ENCODE measurements around the gene GPR17.

GPR17 gene

DNA sequence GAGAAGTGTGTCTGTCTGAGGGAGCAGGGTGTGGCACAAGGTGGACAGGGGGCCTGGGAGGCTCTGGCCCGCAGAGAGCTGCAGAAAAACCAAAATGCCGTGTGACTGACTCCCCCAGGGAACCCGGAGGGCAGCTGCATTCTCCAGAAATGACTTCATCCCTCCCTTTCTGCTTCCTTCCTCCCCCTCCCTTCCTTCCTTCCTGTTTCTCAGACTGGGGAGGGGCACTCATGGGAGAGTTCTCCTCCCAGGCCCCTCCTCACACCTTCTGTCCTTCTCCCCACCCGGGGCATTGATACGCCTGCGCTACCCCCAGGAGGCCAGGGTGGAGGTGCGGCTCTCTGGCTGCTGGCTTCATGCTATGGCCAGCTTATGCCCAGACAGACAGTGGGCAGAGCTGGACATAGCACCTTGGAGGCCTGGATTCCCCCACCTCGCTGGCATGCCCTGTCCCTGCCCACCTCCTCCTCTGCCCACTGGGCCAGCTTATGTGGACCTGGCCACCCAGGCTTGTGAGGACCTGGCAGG is 8.2 kb upstream of the GPR17 start:
- no peak for TF ChIP-seq GATA1 (IDR thresholded peaks at IDR 0.05; ENCODE audit: low read depth, low read length)
- TF ChIP-seq POLR2A (IDR thresholded peaks at IDR 0.05; ENCODE audit: low read length) = no peak
- DNase-seq = no peak

DNA sequence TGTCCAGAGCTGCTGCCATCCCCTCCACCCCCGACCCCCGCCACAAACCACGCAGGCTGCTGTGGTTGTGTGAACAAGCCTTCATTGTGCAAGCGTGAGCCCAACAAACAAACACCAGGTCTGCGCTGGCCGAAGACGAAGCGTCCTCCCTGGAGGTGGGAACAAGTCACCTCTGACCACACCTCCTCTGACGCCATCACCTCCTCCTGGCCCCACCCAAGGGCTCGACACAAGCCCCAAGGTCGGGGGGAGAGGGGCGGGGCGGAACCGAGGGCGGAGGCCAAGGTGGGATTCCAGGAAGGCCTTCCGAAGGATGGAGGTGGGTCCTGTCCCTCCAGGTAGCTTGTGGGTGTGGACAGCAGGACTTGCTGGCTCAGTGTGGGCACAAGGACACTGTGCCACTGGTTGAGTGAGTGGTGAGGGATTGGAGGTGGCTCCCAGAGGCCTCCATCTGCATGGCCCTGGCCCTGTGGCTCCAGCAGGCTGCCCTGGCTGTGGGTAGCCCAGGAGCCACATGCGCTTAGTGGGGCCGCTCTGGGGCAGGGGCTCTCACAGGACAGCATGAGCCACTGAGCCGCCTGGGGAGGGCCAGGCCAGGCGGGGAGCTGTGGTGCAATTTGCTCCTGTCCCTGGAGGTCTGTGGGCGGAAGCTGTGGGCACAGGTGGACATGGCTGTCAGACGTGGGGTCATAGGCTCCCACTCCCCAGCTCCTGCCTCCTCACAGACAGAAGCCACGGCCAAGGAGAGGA is 7.4 kb upstream of the GPR17 start:
- no peak for DNase-seq
- no peak for TF ChIP-seq GATA1 (IDR thresholded peaks at IDR 0.05; ENCODE audit: low read depth, low read length)
- TF ChIP-seq POLR2A (IDR thresholded peaks at IDR 0.05; ENCODE audit: low read length) = no peak

DNA sequence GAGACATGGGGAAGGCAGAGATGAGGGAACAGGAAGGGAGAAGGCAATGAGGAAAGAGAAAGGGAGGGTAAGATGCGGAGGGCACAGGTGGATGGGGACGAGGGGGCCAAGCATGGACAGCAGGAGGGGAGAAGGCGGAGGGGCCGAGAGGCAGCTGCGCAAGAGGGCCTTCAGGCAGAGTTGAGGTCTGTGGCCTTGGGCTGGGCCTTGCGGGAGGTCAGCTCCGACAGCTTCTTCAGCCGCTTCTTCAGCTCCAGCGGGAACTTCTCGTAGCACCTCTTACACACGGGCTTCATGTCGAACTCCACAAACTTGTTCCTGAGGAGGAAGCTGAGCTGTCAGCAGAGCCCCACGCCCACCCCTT is 6.9 kb upstream of the GPR17 start:
- DNase-seq = no peak
- TF ChIP-seq GATA1 (IDR thresholded peaks at IDR 0.05; ENCODE audit: low read depth, low read length) = no peak
- no peak for TF ChIP-seq POLR2A (IDR thresholded peaks at IDR 0.05; ENCODE audit: low read length)

DNA sequence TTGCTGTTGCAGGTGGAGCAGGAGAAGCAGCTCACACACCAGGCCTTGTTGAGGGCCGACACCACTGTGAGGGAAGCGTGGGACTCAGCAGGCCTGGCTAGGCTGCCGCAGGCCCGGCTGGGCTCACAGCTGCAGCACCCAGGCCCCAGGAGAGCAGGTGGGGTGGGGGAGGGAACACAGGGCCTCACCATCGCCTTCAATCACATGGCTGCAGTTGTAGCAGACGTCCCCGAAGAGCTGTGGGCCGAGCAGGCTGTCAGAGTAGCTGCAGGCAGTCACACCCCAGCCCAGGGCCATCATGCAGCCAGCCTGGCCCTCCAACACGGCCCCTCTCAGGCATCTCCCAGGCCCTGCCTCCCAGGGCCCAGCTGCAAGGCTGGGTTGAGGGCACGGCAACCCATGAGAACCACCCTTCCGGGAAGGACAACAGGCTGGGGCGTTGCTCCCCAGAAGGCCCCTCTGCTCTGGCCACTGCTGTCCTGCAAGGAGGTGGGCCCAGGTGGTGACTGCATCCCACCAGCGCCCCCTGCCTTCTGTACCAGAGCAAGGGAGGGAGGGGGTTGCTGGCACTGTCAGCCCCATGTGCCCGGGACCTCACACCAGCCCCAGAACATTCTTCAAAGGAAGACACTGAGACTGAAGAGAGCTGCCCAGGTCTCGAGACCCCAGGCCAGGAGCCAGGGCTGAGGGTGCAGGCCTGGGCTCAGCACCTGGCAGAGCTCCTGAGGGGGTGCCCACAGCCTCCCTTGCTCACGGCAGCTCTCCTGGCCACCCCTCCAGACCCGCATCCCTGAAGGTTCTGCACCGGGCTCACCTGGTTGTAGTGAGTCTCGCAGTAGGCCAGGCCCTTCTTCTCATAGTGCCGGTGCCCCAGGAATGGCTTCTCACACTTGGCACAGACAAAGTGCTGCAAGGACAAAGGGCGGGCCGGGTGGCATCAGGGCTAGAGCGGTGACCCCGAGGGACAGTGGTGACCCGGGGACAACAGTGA is 5.6 kb upstream of the GPR17 start:
- TF ChIP-seq GATA1 (IDR thresholded peaks at IDR 0.05; ENCODE audit: low read depth, low read length) (no peak), POLR2A (IDR thresholded peaks at IDR 0.05; ENCODE audit: low read length) (no peak)
- DNase-seq = no peak

DNA sequence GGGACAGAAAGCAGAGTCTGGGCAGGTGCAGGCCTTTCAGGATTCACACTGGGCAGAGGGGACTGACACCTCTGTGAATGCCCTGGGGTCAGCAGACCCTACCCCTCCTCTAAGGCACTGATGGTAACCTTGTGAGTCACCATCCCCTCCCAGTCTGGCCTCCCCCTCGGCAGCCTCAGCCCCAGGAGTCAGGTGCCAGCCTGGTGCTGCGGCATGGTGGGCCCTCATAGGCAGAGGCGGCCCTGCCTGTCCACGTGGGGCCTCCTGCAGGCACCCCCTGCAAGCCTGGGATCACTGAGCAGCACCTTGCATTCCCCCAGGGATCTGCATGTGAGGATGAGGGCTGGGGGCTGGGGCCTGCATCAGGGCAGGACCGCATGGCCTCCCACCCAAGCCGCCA is 4.8 kb upstream of the GPR17 start:
- TF ChIP-seq GATA1 (IDR thresholded peaks at IDR 0.05; ENCODE audit: low read depth, low read length) (no peak), POLR2A (IDR thresholded peaks at IDR 0.05; ENCODE audit: low read length) (no peak)
- DNase-seq = no peak

DNA sequence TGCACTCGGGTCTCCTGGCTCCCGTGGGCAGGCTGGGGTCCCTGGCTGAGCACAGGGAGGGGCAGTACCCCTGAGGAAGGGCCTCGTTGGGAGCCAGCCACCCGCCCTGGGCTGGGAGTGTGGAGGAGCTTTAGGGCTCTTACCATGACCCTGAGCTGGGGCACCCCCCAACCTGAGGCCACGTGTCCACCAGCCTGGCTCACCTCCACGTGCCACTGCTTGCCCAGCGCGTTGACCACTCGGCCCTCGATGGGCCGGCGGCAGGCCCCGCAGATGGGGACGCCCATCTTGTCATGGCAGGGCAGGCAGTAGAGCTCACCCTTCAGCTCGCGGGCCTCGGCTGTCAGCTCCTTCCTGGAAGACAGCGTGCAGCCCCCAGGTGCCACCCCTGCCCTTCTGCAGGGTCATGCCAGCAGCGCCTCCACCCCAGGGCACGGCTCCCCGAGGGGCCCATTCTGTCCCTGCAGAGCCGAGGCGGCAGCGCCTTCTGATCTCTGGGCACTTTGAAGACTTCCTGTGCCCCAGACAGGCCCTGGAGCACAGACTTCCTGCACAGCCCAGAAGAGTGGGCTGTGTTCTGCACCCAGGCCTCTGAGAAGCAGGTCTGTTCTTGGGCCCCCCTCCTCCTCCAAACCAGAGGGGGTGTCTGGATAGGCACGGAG is 4.0 kb upstream of the GPR17 start:
- DNase-seq = no peak
- TF ChIP-seq GATA1 (IDR thresholded peaks at IDR 0.05; ENCODE audit: low read depth, low read length) (no peak), POLR2A (IDR thresholded peaks at IDR 0.05; ENCODE audit: low read length) (no peak)

DNA sequence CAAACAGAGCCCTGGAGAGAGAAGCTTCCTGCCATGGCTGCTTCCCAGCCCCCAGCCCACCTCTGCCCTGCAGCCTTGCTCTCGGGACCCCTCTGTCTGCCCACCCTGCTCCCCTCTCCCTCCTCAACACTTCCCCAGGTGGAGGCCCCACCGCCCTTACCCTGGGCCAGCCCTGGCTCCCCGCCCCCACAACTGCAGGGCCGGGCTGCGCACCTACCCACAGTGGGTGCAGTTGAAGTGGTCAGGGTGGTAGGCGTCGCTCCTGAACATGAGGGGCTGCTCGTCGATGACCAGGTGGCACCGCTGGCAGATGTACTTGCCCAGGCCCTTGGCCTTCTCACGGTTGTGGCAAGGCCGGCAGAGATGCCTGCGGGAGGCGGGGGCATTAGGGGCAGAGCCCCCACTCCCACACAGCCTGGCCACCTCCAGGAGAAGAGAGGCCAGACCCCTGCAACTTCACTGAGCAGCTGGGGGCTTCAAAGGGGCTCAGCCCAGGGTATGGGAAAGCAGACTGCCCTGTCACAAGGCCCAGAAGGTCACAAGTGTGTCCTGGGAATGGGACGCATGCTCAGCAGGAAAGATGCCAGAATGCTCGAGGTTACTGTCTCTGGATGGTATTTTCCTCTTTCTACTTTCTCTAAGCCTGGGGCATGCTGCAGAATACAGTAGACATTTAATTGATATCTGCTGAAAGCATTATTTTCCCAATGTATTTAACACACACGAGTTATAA is 3.1 kb upstream of the GPR17 start:
- TF ChIP-seq GATA1 (IDR thresholded peaks at IDR 0.05; ENCODE audit: low read depth, low read length) (no peak), POLR2A (IDR thresholded peaks at IDR 0.05; ENCODE audit: low read length) (no peak)
- no peak for DNase-seq

DNA sequence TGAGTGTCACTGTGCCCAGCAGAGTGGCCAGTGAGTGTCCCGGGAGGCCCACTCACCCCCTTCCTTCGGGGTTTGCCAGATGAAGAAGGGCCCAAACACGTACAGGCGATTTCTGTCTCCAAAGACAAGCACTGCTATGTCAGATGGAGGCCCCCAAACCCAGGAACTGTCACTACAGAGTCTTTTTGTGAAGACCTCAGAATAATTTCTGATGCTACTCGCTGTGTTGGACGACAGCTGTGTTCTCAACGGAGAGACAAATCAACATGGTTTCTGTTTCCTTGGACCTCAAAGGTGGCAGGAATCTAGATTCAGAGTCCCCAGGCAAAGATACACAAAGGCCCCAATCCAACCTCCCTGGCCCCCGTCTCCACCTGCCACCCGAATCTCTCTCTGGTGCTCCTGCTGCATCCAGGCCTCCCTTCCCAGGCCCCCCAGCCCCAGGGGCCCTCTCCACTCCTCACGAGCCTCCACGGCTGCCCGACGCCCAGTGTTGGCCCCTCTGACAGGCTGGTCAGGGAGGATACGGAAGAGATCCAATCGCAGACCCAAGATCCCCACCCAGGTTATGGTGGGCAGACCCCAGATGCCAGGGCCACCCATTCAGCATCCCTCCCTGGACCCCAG is 2.4 kb upstream of the GPR17 start:
- no peak for DNase-seq
- TF ChIP-seq GATA1 (IDR thresholded peaks at IDR 0.05; ENCODE audit: low read depth, low read length) = no peak

DNA sequence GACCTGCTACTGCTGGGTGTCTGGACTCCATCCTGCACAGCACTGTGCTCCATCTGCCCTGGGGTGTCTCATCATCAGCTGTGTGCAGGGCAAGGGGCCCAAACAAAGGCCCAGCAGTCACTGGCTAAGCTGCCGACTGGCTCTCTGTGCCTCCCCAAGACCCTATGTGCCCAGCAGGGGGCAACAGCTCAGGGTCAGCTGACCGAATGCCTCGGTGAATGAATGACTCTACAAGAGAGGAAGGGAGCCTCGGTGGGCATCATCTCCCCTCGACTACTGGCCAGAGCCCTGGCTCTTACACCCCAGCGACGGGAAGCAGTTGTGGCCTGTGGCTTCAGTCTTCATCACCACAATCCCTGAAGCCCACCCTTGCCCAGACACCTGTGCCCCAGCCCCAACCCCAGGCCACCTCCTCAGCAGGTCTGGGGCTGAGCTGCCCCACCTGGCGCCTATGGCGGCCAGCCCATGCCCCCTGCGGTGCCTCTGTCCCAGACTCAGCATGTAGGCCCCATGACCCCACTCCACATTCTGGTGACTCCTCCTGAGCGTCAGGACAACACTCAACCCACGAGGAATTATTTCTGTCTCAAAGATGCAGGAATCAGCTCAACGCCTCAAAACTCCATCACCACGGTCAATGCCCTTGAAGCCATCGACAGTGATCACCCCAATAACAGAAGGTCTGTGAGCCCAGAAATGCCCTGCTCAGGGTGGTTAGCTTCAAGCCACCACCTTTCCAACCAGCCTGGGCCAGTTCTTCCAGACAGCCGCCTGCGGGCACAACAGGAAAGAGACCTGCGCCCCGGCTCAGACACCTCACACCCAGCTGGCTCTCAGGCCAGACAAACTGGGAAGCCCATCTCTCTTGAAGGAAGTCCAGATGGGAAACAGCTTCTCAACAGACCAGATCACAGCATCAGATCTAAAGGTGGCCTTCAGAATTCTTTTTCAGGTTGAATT is 1.6 kb upstream of the GPR17 start:
- DNase-seq = no peak
- TF ChIP-seq POLR2A (IDR thresholded peaks at IDR 0.05; ENCODE audit: low read length) (no peak), GATA1 (IDR thresholded peaks at IDR 0.05; ENCODE audit: low read depth, low read length) (no peak)

DNA sequence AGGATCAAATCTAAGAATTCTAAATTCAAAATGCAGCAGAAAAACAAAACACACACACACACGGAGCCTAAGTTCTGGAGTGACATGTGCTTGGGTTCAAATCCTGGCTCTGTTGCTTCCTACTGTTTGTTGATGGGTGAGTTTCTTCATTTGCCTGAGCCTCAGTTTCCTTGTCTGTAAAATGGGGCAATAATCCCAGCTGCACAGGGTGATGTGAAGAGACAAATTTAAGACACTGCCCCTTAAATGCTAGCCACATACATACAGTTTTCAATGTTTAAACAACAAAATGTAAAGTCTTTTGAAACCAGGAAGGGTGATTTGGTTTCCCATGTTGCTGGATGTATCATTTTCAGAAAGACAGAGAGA is 943 bp upstream of the GPR17 start:
- TF ChIP-seq POLR2A (IDR thresholded peaks at IDR 0.05; ENCODE audit: low read length) = no peak
- TF ChIP-seq GATA1 (IDR thresholded peaks at IDR 0.05; ENCODE audit: low read depth, low read length) = no peak
- DNase-seq = no peak

DNA sequence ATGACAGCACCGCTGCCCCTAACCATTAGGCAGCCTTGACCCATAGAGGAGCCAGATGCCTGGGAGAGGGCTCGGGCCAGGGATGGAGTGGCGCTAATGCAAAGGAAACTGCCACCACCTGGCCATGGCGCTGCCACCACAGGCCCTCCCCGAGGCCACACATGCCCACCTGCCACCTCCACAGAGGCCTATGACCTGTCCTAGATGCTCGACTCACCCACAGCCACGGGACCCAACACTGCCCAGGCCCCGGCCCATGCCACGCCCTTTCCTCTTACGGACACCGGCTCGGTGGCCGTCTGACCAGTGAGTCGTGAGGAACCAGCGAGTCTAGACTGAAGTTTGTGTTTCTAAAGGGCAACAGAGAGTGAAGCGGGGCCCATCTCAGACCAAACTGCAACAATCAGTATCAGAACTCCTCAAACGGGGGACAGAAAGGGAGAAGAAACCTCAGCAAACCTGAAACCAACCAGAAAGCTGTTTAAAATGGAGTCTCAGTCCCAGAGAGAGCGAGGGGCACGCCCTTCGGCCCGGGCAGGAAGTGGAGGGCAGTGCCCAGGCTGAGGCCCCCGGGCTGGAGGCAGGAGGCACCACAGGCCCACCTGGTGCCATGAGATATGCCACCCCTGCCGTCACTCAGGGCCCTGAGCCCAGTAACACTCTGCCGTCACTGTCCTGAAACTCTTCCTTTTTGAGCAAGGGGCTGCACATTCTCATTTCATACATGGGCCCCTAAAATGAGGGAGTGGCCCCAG is 711 bp downstream of the GPR17 start:
- TF ChIP-seq GATA1 (IDR thresholded peaks at IDR 0.05; ENCODE audit: low read depth, low read length) (no peak), POLR2A (IDR thresholded peaks at IDR 0.05; ENCODE audit: low read length) (no peak)
- no peak for DNase-seq

Measured in erythroblast (primary cell).